GM12878 (cell line): Measurements from ENCODE around the gene KIAA0825. TPM values are rescaled to one million over a fixed set of nuclear protein-coding genes. Genes with fewer than 3 reads are reported as not detected.

Experiments
- ATAC-seq: fragments of 200-7000 bp; cut with Tn5 transposase; 3 replicates; pipeline ENCODE4 v1.9.1; 2020; ENCODE audit warnings: mild to moderate bottlenecking, moderate library complexity
- BruUV-seq: library from RNA; stranded (reverse); fragments of 400-500 nt; replicated peaks from 2 replicates; lab custom pipeline; 2021; lab: Mats Ljungman, UMichigan
- CTCF ChIA-PET: fragments of 300-600 bp; sonication (Branson Sonifier 250); formaldehyde crosslinking; extraction: SDS; loops from one replicate; lab custom pipeline; 2021; ENCODE audit warnings: inconsistent platforms; lab: Yijun Ruan, JAX
- POLR2A ChIA-PET: fragments of 350-600 bp; formaldehyde crosslinking; extraction: SDS; loops from one replicate; lab custom pipeline; 2021; ENCODE audit warnings: inconsistent platforms; lab: Charles Lee
- RAD21 ChIA-PET: fragments of 300-600 bp; sonication (Branson Sonifier 250); formaldehyde crosslinking; loops from one replicate; lab custom pipeline; 2023; ENCODE audit warnings: antibody characterized with exemption; ENCODE audit not compliant: unreplicated experiment; lab: Charles Lee
- SMC1A ChIA-PET: fragments of 300-600 bp; sonication (Branson Sonifier 250); formaldehyde crosslinking; loops from one replicate; lab custom pipeline; 2023; ENCODE audit not compliant: unreplicated experiment, uncharacterized antibody; lab: Charles Lee
- DNase-seq: peaks from one replicate; pipeline ENCODE4 v3.0.0-alpha.2; 2011; ENCODE audit warnings: low read depth, low spot score
- FAIRE-seq: peaks from 3 replicates; lab custom pipeline; 2011; peaks lifted over from hg19 to GRCh38; lab: Jason Lieb, UNC
- H2AFZ ChIP-seq: 2 replicates; pipeline ENCODE4 v1.6.0; 2011; ENCODE audit warnings: low read depth, low read length, control low read depth; ENCODE audit not compliant: control insufficient read depth
- H3K27ac ChIP-seq: 2 replicates; pipeline ENCODE4 v1.5.1; 2011; ENCODE audit warnings: control low read depth; ENCODE audit not compliant: control insufficient read depth, insufficient read depth
- H3K27me3 ChIP-seq, 2 experiments: replicated peaks in 1 of 2; 2 replicates each; pipeline versions ENCODE4 v1.6.0 to v1.6.1; 2011; ENCODE audit warnings: low read length in 1 of 2; ENCODE audit not compliant: control insufficient read depth in 2 of 2, insufficient read depth in 2 of 2
- H3K36me3 ChIP-seq, 2 experiments: 2 replicates each; pipeline ENCODE4 v1.5.1; 2011; ENCODE audit warnings: low read length in 1 of 2; ENCODE audit not compliant: control insufficient read depth in 2 of 2, insufficient read depth in 2 of 2
- H3K4me1 ChIP-seq: 2 replicates; pipeline ENCODE4 v1.6.1; 2011; ENCODE audit warnings: mild to moderate bottlenecking, low read length, moderate library complexity, mixed read lengths; ENCODE audit not compliant: control insufficient read depth, insufficient read depth
- H3K4me2 ChIP-seq: 2 replicates; pipeline ENCODE4 v1.6.0; 2011; ENCODE audit warnings: control low read depth; ENCODE audit not compliant: control insufficient read depth, insufficient read depth
- H3K4me3 ChIP-seq: fragments of 200-600 bp; sonication (generic); 2 replicates; pipeline ENCODE4 v1.5.1; 2016
- H3K79me2 ChIP-seq: 2 replicates; pipeline ENCODE4 v1.6.0; 2011; ENCODE audit warnings: low read length; ENCODE audit not compliant: control insufficient read depth, insufficient read depth
- H3K9ac ChIP-seq: 2 replicates; pipeline ENCODE4 v1.8.0; 2011; ENCODE audit warnings: low read length, control low read depth, mixed read lengths; ENCODE audit not compliant: control insufficient read depth, insufficient read depth
- H3K9me3 ChIP-seq: replicated peaks from 3 replicates; pipeline ENCODE4 v1.5.1; 2011; ENCODE audit warnings: mild to moderate bottlenecking, low read length; ENCODE audit not compliant: control insufficient read depth, insufficient read depth
- H4K20me1 ChIP-seq: 2 replicates; pipeline ENCODE4 v1.6.0; 2011; ENCODE audit not compliant: control insufficient read depth, insufficient read depth
- E2F8 ChIP-seq: fragments of 450-650 bp; IDR thresholded peaks from 2 replicates; pipeline ENCODE4 v1.6.1; 2018; ENCODE audit warnings: mild to moderate bottlenecking, low read depth, moderate library complexity; ENCODE audit not compliant: partially characterized antibody
- GABPA ChIP-seq: IDR thresholded peaks from 2 replicates; pipeline ENCODE4 v1.6.1; 2014; ENCODE audit warnings: antibody characterized with exemption, low read depth, mild to moderate bottlenecking, inconsistent platforms
- JUNB ChIP-seq: IDR thresholded peaks from 2 replicates; pipeline ENCODE4 v1.6.1; 2016; ENCODE audit warnings: antibody characterized with exemption, mild to moderate bottlenecking
- JUND ChIP-seq: IDR thresholded peaks from 2 replicates; pipeline ENCODE4 v1.6.1; 2012; ENCODE audit warnings: low read depth, mild to moderate bottlenecking, low read length, improper control_type of control experiment, moderate library complexity
- NFIC ChIP-seq: IDR thresholded peaks from 2 replicates; pipeline ENCODE4 v1.6.1; 2012; ENCODE audit warnings: low read depth, mild to moderate bottlenecking, inconsistent platforms, low read length, moderate library complexity
- PBX3 ChIP-seq: IDR thresholded peaks from 2 replicates; pipeline ENCODE4 v1.6.1; 2011; ENCODE audit warnings: mild to moderate bottlenecking, low read depth, low read length, moderate library complexity; ENCODE audit not compliant: insufficient replicate concordance
- RUNX3 ChIP-seq: IDR thresholded peaks from 2 replicates; pipeline ENCODE4 v1.6.1; 2012; ENCODE audit warnings: low read length, inconsistent platforms
- SP1 ChIP-seq: IDR thresholded peaks from one replicate; pipeline ENCODE4 v1.6.1; 2011; ENCODE audit warnings: low read depth, low read length
- SRF ChIP-seq, 2 experiments: IDR thresholded peaks; 2 replicates each; pipeline ENCODE4 v1.6.1; 2011; ENCODE audit warnings: low read depth in 2 of 2, low read length in 2 of 2, mild to moderate bottlenecking in 1 of 2, moderate library complexity in 1 of 2
- TCF7 ChIP-seq: IDR thresholded peaks from 2 replicates; pipeline ENCODE4 v1.6.1; 2014; ENCODE audit warnings: antibody characterized with exemption, borderline replicate concordance
- ZNF274 ChIP-seq: IDR thresholded peaks from one replicate; pipeline ENCODE4 v1.8.0; 2011; ENCODE audit not compliant: insufficient read length, insufficient read depth
- ZNF384 ChIP-seq: IDR thresholded peaks from 2 replicates; pipeline ENCODE4 v1.6.1; 2012; ENCODE audit warnings: low read depth, mild to moderate bottlenecking, low read length, improper control_type of control experiment, borderline replicate concordance
- WGBS: methylation state at CpG from one replicate; pipeline ENCODE4 v1.1.6; 2016; ENCODE audit warnings: low lambda C conversion rate; ENCODE audit not compliant: insufficient replicate concordance, insufficient coverage; ENCODE audit errors: missing lambda C conversion rate; 5-methylcytosine and 5-hydroxymethylcytosine counted together
- in situ Hi-C: fragments of 300-500 bp; cut with MboI; formaldehyde crosslinking; loops from 9 replicates; pipeline ENCODE4 v1.14.3; 2018; ENCODE audit warnings: mixed read lengths
- intact Hi-C: fragments of 100-400 bp; cut with micrococcal nuclease; formaldehyde crosslinking; loops from one replicate; pipeline ENCODE4 v1.14.2; 2022; ENCODE audit not compliant: unreplicated experiment
- polyA plus RNA-seq, 11 experiments: library from polyadenylated mRNA; depleted of rRNA in 4 of 11; unstranded in 6 of 11; stranded (reverse) in 5 of 11; fragments of >200 nt; fragmentation: Nextera tagmentation in 4 of 11; fragmentation: Illumina TruSeq in 1 of 11; extraction: Ambion mirVana in 4 of 11; extraction: Trizol in 1 of 11; gene quantifications; 1 replicate in 1 of 11; 2 replicates in 10 of 11; pipeline versions ENCODE4 v1.2.1 to v1.2.3, GENCODE V29; 2011 to 2016; ENCODE audit warnings: inconsistent platforms in 2 of 11, missing spikeins in 2 of 11, low read depth in 1 of 11
- total RNA-seq, 4 experiments: library from RNA; depleted of rRNA in 3 of 4; stranded (reverse); fragments of >200 nt in 3 of 4; fragmentation: Illumina TruSeq in 1 of 4; extraction: Trizol in 1 of 4; gene quantifications; 2 replicates each; pipeline versions ENCODE4 v1.2.1 to v1.2.3, GENCODE V29; 2013 to 2021
- TF ChIP-seq, protein P1 (sequence below): IDR thresholded peaks from 2 replicates; pipeline ENCODE4 v1.6.1; 2012; ENCODE audit warnings: improper control_type of control experiment, low read depth, low read length; ENCODE audit not compliant: insufficient replicate concordance

Gene KIAA0825
- total and polyA plus RNA-seq, 10 of the 15 experiments (the other 5 are each of a cell fraction or from before 2014, with no cell fraction given): 0.55 to 1.9 (median 1.5) TPM

GRCh38 chr5:94263068-94263467, 355.3 kb downstream of the KIAA0825 start:
- H2AFZ ChIP-seq: no peak overlapping the region; the same call in 1 of the 2 replicates
- ATAC-seq (peak; percentile 20; the same call in 1 of the 3 replicates), FAIRE-seq (peak; percentile 7), DNase-seq (no peak)
- in situ Hi-C loops (no loop called here), intact Hi-C loops (no loop called here)
- CTCF ChIA-PET: no interaction called here
- no peaks in the 10 kb centered on the region for H3K36me3 ChIP-seq
- TF ChIP-seq GABPA (0 out of 2 replicates have a peak, but pooled peaks have one; percentile 20), NFIC (0 out of 2 replicates have a peak, but pooled peaks have one; percentile 30), ZNF384 (no peak), PBX3 (no peak), TCF7 (no peak), E2F8 (no peak), SRF (IDR thresholded peaks at IDR 0.05; ENCODE audit: low read depth in 2 of 2, low read length in 2 of 2) (no peak), SP1 (no peak), JUND (no peak), ZNF274 (no peak), RUNX3 (peak; percentile 22; the same call in 1 of the 2 replicates), JUNB (peak; percentile 69)
- TF ChIP-seq, protein P1, sequence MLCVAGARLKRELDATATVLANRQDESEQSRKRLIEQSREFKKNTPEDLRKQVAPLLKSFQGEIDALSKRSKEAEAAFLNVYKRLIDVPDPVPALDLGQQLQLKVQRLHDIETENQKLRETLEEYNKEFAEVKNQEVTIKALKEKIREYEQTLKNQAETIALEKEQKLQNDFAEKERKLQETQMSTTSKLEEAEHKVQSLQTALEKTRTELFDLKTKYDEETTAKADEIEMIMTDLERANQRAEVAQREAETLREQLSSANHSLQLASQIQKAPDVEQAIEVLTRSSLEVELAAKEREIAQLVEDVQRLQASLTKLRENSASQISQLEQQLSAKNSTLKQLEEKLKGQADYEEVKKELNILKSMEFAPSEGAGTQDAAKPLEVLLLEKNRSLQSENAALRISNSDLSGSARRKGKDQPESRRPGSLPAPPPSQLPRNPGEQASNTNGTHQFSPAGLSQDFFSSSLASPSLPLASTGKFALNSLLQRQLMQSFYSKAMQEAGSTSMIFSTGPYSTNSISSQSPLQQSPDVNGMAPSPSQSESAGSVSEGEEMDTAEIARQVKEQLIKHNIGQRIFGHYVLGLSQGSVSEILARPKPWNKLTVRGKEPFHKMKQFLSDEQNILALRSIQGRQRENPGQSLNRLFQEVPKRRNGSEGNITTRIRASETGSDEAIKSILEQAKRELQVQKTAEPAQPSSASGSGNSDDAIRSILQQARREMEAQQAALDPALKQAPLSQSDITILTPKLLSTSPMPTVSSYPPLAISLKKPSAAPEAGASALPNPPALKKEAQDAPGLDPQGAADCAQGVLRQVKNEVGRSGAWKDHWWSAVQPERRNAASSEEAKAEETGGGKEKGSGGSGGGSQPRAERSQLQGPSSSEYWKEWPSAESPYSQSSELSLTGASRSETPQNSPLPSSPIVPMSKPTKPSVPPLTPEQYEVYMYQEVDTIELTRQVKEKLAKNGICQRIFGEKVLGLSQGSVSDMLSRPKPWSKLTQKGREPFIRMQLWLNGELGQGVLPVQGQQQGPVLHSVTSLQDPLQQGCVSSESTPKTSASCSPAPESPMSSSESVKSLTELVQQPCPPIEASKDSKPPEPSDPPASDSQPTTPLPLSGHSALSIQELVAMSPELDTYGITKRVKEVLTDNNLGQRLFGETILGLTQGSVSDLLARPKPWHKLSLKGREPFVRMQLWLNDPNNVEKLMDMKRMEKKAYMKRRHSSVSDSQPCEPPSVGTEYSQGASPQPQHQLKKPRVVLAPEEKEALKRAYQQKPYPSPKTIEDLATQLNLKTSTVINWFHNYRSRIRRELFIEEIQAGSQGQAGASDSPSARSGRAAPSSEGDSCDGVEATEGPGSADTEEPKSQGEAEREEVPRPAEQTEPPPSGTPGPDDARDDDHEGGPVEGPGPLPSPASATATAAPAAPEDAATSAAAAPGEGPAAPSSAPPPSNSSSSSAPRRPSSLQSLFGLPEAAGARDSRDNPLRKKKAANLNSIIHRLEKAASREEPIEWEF: no peak
- SMC1A ChIA-PET: no interaction called here
- no peak overlapping the region for H3K4me3 ChIP-seq
- no peak overlapping the region for H3K9ac ChIP-seq
- H3K4me1 ChIP-seq: no peaks in the 10 kb centered on the region; the same call in 1 of the 2 replicates
- H3K4me2 ChIP-seq: no peak overlapping the region
- no TSS peak for BruUV-seq
- no peaks in the 10 kb centered on the region for H3K79me2 ChIP-seq
- H4K20me1 ChIP-seq: no peaks in the 10 kb centered on the region
- no peaks in the 10 kb centered on the region for H3K9me3 ChIP-seq
- POLR2A ChIA-PET: no interaction called here
- H3K27ac ChIP-seq: no peak overlapping the region
- WGBS: 0% methylated on average over 1 of the region's 1 CpG
- no peaks in the 10 kb centered on the region for H3K27me3 ChIP-seq
- RAD21 ChIA-PET: no interaction called here
